GM21528 (cell line): Measurements from ENCODE around the gene RASGEF1B.
A peak's percentile ranks its signal among the peaks of the same experiment; 100 is the strongest.
"Not testable (repeated sequence)": the region's sequence is repeated elsewhere in the genome, so short reads cannot be mapped to it uniquely, and the experiment has no call there.

Experiments used
- ATAC-seq: cut with Tn5 transposase; IDR thresholded peaks from one replicate; pipeline ENCODE4 v1.9.1; 2021; ENCODE audit warnings: mild to moderate bottlenecking, moderate library complexity; ENCODE audit not compliant: unreplicated experiment, low FRiP score

RASGEF1B gene

DNA sequence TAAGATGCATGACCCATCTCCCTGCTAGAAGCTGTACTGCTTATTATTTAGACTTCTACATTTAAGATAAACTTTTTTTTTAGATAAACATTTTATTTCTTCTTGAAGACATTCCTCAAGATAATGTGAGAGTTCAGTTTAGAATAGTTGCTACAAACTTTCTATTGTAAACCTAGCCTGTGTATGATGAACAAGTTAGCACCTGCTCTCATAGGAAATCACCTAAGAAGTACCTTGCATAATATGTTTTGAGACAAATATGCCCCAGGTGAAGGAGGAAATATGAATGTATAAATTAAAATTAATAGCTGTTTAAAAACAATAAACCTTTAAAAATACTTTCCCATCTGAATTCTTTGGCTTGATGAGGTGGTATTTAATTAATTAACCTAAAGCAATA is 35.6 kb downstream of the RASGEF1B start:
- ATAC-seq = no peak

DNA sequence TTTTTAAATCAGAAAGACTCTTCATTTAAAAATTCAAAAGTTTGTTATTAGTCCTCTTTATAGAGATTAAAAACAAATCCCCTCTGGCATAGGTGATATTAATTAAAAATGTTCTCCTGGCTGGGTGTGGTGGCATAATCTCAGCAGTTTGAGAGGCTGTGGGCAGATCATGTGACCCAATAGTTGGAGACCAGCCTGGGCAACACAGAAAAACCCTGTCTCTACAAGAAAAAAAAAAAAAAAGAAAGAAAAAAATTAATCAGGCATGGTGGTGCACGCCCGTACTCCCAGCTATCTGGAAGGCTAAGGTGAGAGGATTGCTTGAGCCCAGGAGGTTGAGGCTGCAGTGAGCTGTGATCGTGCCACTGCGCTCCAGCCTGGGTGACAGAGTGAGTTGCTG is 38.9 kb downstream of the RASGEF1B start:
- ATAC-seq = no peak

DNA sequence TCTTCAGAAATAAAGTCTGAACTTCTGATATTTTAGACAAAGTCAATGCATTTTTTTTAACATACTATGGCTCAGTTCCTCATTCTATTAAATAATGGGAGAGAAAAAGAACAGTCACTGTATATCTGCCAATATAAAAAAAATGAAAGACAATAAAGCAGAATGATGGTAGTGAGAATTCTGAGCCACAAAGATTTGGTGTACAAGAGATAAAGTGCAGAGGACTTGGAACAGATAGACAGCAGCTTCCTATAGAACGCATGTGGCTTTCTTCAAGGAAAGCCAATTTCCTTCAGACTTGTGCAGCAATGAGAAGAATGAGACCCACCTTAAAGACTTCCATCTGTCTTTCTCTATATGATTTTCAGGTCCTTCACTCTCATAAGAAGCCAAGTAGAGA is 39.7 kb downstream of the RASGEF1B start:
- no peak for ATAC-seq

DNA sequence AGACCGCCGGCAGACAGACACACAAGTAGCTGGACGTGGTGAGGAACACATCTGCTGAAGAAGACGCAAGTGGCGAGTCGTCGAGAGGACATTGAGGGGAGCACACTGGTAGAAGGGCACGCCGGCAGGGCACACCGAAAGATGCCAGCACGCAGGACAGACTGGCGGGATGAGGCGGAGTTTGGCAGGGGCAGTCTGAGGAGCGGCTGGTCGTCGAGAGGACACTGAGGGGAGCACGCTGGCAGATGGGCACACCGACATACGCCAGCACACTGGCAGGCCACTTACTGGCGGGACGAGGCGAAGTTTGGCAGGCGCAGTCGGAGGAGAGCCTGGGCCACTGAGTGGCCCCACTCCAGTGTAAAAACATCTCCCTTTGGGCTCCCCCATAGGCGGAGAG is 42.1 kb downstream of the RASGEF1B start:
- no peak for ATAC-seq

DNA sequence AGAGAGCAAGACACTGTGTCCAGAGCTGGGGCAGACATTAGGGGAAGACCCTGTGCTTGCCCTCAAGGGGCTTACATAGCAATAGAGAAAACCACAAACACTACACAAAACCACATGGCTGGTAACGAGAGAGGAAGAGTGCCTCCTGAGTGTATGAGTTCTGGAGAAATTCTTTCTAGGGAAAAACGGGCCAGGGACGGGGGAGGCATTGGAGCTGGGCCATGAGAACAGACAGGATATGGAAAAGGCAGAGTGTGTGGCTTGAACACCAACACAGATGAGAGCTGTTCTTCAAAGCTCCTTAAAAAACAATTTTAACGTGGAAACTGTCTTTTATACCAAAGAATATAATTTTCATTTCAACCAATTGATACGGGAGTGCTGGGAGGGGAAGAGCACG is 42.7 kb downstream of the RASGEF1B start:
- no peak for ATAC-seq

DNA sequence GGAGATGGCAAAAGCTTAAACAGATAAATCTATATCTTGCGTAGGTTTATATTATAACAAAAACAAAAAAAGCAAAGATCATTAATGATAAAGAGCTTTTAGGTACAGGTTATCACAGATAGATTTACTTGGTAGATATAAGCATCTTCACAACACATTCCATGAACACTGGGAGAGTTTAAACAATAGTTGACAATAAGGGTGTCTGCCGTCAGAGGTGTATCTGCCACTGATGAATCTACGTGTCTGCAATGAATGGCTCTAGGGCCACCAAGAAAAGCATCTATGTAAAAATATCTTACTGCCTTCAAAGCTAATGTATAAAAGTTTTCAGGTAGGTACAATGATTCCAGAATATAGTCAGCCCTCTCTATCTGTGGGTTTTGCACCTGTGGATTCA is 43.7 kb downstream of the RASGEF1B start:
- no peak for ATAC-seq

DNA sequence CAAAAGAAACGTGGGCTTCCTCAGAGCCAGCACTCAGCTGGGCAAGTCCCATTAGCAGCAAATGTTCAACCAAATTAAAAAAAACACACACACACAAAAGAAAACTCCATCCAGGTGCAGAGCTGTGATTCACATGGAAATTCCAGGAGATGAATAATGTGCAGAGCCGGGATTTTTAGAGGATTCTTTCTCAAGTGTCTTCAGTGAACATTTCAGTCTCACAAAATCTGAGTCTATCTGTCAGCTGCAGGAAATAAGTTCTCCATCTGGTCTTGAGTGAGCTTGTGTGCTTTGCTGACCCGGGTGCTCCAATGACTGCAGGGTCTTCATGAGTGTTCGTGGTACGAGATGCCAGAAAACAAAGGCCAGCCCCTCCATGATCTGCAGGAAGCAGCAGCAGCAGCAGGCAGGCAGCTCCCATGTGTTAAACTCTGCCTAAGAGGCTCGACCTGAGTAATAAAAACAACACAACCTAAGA is 44.3 kb downstream of the RASGEF1B start:
- ATAC-seq = no peak

DNA sequence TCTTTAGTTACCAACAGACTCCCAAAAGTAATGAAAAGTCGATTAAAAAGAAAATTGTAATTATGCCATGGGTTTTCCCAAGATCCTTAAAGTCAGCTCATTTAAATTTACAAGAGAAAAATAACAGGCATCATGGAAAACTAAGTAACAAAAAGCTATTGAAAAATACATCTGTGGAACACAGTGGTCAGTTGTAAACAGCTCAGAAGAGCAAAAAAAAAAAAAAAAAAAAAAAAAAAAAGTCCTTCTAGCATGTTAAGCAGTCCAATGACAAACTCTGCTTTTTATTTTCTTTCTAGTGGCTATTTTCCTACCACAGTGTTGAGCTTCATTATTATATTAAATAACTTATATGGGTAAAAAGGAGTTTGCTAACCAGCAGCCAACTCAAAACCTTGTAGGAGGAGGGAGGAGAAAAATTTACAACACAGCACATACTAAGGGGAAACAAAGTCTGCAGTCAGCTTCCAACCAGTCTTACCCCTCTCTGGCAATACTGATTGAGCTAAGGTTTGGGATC is 44.9 kb downstream of the RASGEF1B start:
- no peak for ATAC-seq

DNA sequence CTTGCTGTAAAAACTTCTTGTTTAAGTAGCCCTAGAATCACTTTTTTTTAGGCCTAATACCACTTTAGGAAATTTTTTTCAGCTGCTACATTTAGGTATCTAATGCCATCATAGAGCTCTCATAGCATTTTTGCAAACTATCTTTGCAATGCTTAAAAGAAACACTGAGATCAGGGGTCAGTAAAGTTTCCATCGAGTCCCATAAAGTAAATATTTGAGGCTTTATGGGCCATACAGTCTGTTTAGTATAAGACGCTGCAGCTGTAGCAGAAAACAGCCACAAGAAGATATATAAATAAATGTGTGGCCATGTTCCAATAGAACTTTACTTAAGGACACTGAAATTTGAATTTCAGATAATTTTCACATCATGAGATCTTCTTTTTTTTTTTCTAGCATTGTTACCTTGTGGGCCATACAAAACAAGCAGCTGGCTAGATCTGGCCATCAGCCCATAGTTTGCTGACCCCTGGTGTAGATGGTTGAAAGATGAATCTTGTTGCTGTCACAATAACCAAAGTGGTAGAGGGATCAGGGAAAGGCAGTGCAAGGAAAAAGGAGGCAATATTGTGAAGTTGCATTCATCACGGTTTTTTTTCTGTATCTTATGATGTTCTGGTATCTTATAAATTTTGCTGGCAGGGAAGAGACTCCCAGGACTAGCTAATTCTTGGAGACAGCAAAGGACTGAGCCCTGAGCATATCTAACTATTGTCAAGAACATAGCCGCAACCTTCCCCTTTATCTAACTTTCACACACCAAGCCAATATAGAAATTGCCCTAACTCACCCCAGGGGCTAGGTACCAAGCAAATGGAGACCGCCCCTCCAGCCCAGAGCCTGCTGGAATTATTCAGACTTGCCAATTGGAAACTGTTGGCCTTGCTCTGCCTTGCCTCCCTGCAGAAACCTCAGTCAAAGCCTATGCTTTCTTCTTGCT is 46.6 kb downstream of the RASGEF1B start:
- no peak for ATAC-seq

DNA sequence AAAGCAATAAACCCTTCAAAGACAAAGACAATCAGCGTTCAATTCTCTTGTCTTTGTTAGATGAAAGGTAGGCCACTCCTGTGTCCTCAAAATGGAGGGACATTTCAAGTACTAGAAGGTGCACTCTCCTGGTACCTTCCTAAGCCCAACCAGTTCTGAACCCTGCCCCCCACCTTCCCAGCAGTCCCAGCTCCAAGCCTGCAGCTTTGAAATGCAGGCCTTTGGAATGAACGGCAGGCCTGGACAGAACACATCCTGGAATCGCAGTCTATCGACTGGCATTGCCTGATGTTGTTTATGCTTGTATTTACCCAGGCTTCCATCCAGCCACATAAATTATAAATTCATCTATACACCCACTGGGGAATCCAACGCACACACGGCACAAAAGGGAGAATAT is 47.4 kb downstream of the RASGEF1B start:
- no peak for ATAC-seq

DNA sequence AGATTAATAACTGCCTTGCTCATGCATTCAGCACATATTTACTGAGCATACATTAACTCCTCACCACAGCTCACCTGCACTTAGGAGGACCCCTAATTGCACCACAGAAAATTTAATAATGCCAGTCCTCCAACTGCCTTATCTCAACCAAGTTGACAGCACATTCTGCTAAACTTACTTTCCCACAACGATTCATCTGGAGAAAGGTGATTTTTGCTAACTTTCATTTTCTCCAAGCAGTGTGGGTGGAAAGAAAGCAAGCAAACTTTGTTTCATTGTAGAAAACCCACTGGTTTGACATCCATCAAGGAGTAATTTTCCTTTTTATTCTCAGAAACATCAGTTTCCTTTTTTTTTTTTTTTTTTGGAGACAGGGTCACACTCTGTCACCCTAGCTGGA is 49.1 kb downstream of the RASGEF1B start:
- ATAC-seq = no peak

DNA sequence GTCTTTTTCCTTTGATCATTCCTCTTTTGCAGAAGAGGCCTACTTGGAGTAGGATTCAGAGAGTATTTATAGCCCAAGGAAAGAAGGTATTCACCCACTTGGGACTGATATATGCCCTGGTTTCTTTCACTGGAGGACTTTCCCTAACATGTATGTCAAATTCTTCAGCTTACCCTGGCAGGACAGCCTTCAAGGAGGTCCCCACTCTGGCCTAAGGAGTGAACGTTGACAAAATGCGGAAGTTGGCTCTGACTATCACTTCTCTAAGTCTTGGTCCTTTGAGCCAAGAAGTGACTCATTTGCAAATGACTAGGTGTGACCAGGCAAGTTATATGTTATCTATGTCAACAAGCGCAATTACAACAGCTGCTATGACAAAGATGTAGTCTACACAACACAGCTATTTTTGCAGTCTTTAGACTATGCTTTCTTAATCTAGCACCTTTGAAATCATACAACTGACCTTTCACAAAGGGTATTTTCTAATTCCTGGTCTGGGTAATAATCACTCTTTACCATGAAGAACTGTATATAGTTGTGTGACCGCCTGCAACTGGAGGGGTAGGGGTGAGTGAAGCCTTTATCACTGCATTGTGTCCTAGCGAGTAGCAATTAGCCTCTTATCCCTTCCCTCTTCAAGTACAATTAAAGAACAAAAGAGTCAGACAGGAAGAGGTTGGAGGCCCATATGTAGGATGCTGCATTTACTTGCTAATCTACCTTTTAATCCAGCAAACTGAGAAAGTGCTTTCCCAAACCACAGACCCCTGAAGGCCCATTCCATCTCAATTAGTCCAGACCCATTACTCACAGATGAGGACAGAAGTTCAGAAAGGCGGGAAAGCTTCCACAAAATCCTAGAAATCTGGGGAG is 50.1 kb downstream of the RASGEF1B start:
- peak; percentile 98 for ATAC-seq

DNA sequence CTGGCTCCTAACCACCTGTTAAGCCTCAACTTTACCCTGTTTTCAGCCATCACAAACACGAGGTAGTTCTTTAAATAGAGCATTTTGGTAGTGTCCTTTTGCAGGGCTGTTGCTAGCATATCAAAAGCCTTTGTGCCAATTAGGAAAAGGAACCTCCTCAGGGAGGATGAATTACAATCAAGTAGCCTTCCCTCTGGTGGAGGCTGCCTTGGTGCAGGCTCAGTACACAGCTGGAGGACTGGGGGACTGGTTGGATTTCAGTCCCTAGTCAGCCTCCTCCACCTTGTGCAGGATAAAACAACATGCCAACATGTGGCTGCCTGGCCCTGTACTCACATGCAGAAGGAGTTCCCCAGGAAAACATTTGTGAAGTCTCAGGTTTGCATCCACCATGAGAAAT is 53.1 kb downstream of the RASGEF1B start:
- ATAC-seq = no peak

DNA sequence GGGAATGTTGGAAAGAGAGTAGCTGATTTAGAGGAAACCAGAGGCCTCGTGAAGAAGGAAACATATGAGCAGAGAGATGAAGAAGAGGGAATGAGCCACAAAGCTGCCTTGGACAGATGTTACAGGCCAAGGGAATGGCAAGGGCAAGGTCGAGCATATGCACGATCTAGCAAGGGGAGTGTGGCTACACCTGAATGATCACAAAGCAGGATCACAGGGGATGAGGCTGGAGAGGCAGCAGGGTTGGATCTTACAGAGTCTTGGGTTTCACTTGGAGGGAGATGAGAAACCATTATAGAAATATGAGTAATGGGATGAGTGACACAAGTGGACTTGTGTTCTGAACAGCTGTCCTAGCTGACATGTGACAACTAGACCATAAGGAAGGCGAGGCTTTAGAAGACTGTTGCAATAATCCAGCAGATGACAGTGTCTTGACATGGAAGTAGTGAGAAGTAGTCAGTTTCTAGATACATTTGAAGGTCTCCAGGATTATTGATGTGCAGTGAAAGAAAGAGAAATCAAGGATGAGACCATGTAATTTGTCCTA is 58.7 kb downstream of the RASGEF1B start:
- ATAC-seq = no peak

DNA sequence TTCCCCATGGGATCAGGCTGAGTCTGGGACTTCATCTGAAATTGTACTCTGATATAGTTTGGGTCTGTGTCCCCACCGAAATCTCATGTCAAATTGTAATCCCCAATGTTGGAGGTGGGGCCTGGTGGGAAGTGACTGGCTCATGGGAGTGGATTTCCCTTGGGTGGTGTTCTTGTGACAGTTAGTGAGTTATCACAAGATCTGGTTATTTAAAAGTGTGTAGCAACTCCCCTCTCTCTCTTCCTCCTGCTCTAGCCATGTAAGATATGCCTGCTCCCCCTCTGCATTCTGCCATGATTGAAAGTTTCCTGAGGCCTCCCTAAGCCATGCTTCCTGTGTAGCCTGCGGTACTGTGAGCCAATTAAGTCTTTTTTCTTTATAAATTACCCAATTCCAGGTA is 61.0 kb downstream of the RASGEF1B start:
- ATAC-seq = no peak

DNA sequence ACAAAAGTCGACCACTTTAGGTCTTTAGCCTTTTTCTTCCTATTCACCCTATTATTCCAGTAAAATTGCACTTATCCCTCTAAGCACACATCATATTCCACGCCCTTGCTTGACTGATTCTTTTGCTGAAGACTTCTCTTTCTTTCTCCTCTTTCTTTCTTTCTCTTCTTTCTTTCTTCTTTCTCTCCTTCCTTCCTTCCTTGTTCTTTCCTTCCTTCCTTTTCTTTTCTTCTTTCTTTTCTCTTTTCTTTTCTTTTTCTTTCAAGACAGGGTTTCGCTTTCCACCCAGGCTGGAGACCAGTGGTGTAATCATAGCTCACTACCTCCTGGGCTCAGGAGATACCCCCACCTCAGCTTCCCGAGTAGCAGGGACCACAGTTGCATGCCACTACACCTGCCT is 61.9 kb downstream of the RASGEF1B start:
- no peak for ATAC-seq

DNA sequence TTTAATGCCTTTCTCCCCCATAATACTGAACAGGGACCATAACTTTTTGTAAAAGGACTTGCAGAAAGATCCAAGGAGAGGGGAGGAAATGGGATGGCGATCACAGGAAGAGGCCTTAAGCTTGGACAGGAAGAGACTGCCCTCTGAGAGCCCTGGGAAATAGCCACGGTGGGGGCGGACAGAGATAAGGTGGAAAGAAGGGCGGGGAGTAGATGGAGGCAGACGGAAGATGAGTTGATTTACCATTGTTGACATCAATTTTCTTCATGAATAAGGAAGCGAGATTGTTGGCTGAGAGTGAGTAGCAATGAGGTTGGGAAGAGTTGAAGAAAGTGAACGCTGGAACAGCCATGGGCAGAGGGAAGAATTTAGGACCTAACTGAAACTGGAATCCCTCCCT is 63.4 kb downstream of the RASGEF1B start:
- ATAC-seq = no peak

DNA sequence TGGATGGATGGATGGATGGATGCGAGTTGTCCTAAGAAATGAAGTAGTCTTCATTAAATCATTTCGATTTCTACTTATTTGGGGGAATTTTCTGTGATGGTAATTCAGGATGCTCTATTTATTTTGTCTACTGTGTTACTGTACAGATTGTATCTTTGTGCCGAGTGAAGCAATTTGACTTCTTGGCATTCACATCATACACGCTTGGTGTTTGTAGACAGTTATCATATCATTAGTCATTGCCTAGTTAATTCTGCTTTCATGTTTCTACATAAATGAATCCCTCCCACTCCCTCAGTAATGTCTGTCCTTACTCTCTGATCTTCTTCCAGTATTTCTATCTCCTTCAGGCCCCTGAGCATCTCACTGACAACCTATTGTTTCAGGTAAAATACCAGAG is 64.0 kb downstream of the RASGEF1B start:
- ATAC-seq = no peak

DNA sequence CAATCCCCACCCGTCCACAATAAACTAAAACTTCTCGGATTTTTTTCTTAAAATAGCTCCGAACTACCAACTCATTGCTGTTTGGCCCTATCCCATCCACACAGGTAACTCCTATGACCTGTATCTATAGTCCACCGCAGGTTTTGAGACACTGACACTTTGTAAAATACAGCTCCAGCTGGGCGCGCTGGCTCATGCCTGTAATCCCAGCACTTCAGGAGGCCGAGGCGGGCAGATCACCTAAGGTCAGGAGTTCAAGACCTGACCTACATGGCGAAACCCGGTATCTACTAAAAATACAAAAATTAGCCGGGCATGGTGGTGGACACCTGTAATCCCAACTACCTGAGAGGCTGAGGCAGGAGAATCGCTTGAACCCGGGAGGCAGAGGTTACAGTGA is 65.2 kb downstream of the RASGEF1B start:
- not testable (repeated sequence) for ATAC-seq

DNA sequence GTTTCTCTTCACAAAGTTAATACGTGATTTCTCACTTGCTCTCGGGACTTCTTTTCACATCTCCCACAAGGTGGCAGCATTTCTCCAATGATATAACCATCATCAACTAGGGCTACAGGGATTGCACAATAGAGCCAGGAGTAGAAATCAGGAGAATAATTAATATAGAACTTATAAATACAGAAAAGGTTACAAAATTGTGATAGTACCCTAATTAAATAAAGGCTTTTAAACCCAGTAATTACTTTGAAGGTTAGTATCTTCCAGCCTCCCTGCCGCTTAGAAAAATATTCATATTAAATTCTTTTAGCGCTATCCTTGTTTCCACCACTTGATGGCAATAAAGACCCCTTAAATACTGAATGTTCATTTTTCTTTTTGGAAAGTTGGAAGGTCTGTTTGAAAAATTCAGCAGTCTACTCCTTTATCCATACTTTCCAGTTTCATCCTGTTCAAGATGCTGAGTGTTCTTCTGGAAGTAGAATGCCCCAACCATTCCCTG is 65.8 kb downstream of the RASGEF1B start:
- ATAC-seq = peak; percentile 77

DNA sequence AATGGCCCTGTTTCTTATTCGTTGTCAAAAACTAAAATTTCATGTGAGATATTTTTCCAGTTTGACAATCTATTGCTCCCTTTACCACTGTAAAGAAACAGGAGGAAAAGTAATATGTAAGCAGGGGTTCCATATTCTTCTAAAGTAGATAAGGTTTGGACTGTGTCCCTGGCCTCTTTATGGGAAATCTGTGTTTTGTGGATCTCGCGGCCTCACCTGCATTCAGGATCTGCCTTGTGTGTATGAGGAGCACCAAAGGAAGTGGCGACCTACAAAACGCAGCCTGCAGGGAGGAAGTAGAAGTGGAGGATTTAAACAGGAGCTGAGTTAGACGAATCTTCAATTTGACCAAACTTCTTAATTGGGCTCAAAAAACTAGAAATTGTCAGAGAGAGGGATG is 67.0 kb downstream of the RASGEF1B start:
- no peak for ATAC-seq
